Mesodermal cell (in vitro differentiated cells): Measurements from ENCODE around the gene RYR3.
"Not testable (repeated sequence)": the region's sequence is repeated elsewhere in the genome, so short reads cannot be mapped to it uniquely, and the experiment has no call there.

ENCODE experiments used
- H3K27ac ChIP-seq: 2 replicates; pipeline ENCODE4 v1.7.0; 2013; ENCODE audit warnings: mild to moderate bottlenecking, low read depth, low read length, moderate library complexity; ENCODE audit not compliant: severe bottlenecking
- H3K36me3 ChIP-seq: 2 replicates; pipeline ENCODE4 v1.7.1; 2013; ENCODE audit warnings: mild to moderate bottlenecking, low read length, moderate library complexity; ENCODE audit not compliant: control insufficient read depth, insufficient read depth
- H3K4me1 ChIP-seq: one replicate; pipeline ENCODE4 v1.7.1; 2013; ENCODE audit warnings: mild to moderate bottlenecking, low read length; ENCODE audit not compliant: insufficient read depth, control insufficient read depth, poor library complexity, severe bottlenecking
- H3K4me3 ChIP-seq: 2 replicates; pipeline ENCODE4 v1.7.0; 2013; ENCODE audit warnings: low read length, control low read depth, mild to moderate bottlenecking; ENCODE audit not compliant: insufficient read depth, poor library complexity, severe bottlenecking; ENCODE audit errors: extremely low read depth
- H3K9me3 ChIP-seq: 2 replicates; pipeline ENCODE4 v1.7.1; 2013; ENCODE audit warnings: mild to moderate bottlenecking, low read length, moderate library complexity; ENCODE audit not compliant: control insufficient read depth
- WGBS, 2 experiments: methylation state at CpG; one replicate each; pipeline ENCODE4 v1.1.5; 2013; ENCODE audit warnings: missing lambda C conversion rate in 2 of 2; ENCODE audit not compliant: insufficient coverage in 2 of 2; 5-methylcytosine and 5-hydroxymethylcytosine counted together

RYR3 gene

DNA sequence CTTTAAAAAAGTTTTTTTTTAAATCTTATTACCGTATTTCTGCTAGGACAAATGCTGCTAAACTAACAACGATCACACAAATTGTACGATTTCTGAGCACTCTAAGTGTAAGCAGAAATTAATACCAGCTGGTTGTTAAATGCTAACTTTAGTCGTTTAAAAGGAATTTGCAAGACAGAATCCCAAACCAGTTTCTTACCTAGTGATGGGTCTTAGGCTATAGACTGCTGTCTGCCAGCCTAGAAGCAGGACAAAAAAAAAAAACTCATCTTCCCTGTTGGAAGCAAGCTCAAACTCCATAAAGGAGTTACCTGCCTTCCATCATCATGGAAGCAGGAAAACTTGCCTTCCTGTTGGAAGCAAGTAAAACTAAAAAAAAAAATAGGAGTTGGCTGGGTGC, 287.6 kb downstream of the RYR3 start:
- 48% methylated on average over 3 of the region's 4 CpGs; no CpG with 5 or more reads in 1 of the 2 experiments for WGBS, 2 experiments

GRCh38 chr15:33600212-33600611, 289.4 kb downstream of the RYR3 start:
- 80 to 95% methylated on average over 6 to 7 of the region's 7 CpGs for WGBS, 2 experiments
- Histone ChIP-seq H3K27ac (no peak overlapping the region), H3K4me3 (no peak overlapping the region), H3K9me3 (no peaks in the 10 kb centered on the region), H3K36me3 (no peaks in the 10 kb centered on the region), H3K4me1 (no peaks in the 10 kb centered on the region)

More for the DNA sequence above, 287.6 kb downstream of the RYR3 start:
- H3K9me3 ChIP-seq, H3K36me3 ChIP-seq, H3K4me1 ChIP-seq, H3K4me3 ChIP-seq, H3K27ac ChIP-seq: not testable (repeated sequence)

- Histone ChIP-seq H3K27ac (no peak overlapping the region), H3K36me3 (no peaks in the 10 kb centered on the region), H3K4me1 (no peaks in the 10 kb centered on the region), H3K4me3 (no peak overlapping the region), H3K9me3 (no peaks in the 10 kb centered on the region)
- 95 to 100% methylated on average over 3 of the region's 4 CpGs for WGBS, 2 experiments
Observed at GRCh38 chr15:33601461-33601860, 290.7 kb downstream of the RYR3 start.

DNA sequence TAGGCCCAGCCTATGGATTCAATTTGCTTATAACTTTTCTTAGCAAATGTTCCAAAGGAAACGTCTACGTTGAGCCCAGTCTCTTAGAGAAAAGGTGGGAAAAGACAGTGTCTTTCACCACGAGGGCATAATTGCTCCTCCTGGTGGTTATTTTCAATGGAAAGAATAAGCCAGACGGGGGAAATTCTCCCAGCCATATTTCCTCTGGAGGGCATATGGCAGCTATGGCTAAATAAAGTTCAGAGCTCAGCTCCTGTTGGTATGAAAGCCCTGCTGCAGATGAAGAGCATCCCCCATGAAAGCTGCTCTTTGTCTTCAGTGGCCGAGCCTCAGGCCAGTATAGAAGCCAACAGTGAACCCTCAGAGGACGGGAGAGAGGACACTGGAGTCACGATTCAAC, 297.9 kb downstream of the RYR3 start:
- Histone ChIP-seq H3K4me3 (no peak overlapping the region), H3K9me3 (no peaks in the 10 kb centered on the region), H3K27ac (no peak overlapping the region), H3K36me3 (no peaks in the 10 kb centered on the region), H3K4me1 (no peaks in the 10 kb centered on the region)
- 60 to 69% methylated on average over 2 to 3 of the region's 7 CpGs for WGBS, 2 experiments

GRCh38 chr15:33612721-33613304, 302.0 kb downstream of the RYR3 start:
- no peak overlapping the region for H3K27ac ChIP-seq
- H3K36me3 ChIP-seq, result no peaks in the 10 kb centered on the region
- no peaks in the 10 kb centered on the region for H3K4me1 ChIP-seq
- WGBS, 2 experiments, result 61 to 65% methylated on average over 3 to 8 of the region's 10 CpGs
- H3K9me3 ChIP-seq, result no peaks in the 10 kb centered on the region
- no peak overlapping the region for H3K4me3 ChIP-seq

DNA sequence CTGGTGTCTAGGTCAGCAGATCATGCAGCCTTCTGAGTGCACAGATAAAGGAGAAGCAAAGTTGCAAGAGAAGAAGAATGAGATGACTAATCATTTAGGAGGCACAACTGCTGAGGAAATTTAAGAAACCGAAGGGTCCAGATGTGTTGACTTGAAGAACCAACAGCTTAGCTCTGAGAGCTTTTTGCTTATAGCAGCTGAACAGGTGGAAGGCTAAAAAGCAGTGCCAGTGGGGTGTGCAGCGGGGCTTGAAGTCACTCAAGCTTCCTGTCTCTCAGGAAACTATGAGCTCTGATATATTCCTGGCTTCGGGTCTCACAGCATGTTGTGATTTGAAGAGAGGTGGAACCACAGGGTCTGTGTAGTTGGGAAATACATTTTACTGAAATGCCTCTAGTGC, 305.7 kb downstream of the RYR3 start:
- no peaks in the 10 kb centered on the region for H3K36me3 ChIP-seq
- no peaks in the 10 kb centered on the region for H3K9me3 ChIP-seq
- WGBS, 2 experiments, result 64 to 80% methylated on average over 2 to 3 of the region's 3 CpGs
- no peak overlapping the region for H3K27ac ChIP-seq
- no peaks in the 10 kb centered on the region for H3K4me1 ChIP-seq
- no peak overlapping the region for H3K4me3 ChIP-seq

GRCh38 chr15:33618350-33618749, 307.6 kb downstream of the RYR3 start:
- WGBS, 2 experiments, result 91 to 100% methylated on average over 4 of the region's 5 CpGs
- H3K4me3 ChIP-seq, result no peak overlapping the region
- H3K36me3 ChIP-seq, result no peaks in the 10 kb centered on the region
- no peaks in the 10 kb centered on the region for H3K9me3 ChIP-seq
- H3K27ac ChIP-seq, result no peak overlapping the region
- H3K4me1 ChIP-seq, result no peaks in the 10 kb centered on the region

GRCh38 chr15:33621141-33621540, 310.4 kb downstream of the RYR3 start:
- Histone ChIP-seq H3K36me3 (no peaks in the 10 kb centered on the region), H3K4me3 (no peak overlapping the region), H3K9me3 (no peaks in the 10 kb centered on the region), H3K27ac (no peak overlapping the region), H3K4me1 (no peaks in the 10 kb centered on the region)

GRCh38 chr15:33623010-33623409, 312.2 kb downstream of the RYR3 start:
- WGBS, 2 experiments, result 67 to 88% methylated on average over 3 to 4 of the region's 7 CpGs
- H3K36me3 ChIP-seq, result no peaks in the 10 kb centered on the region
- H3K4me3 ChIP-seq, result no peak overlapping the region
- no peaks in the 10 kb centered on the region for H3K9me3 ChIP-seq
- H3K27ac ChIP-seq, result no peak overlapping the region
- H3K4me1 ChIP-seq, result no peaks in the 10 kb centered on the region

GRCh38 chr15:33624439-33624838, 313.7 kb downstream of the RYR3 start:
- H3K4me1 ChIP-seq, result no peaks in the 10 kb centered on the region
- H3K36me3 ChIP-seq, result no peaks in the 10 kb centered on the region

DNA sequence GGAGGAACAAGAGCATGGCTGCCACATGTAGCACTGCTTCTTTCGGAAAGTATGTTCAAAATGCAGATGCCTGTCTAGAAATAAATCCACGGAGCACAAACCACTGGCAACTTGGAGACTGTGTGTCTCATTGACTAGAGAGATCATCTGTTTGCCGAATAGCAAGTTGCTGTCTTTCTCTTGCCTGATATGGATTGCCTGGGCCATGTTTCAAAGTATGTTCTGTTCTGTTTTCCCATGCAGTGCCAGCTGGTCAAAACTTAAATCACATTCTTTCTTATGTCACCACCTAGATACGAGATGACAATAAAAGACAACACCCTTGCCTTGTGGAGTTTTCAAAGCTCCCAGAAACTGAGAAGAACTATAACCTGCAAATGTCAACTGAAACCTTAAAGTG, 318.9 kb downstream of the RYR3 start:
- H3K4me3 ChIP-seq, result no peak overlapping the region
- H3K4me1 ChIP-seq, result no peaks in the 10 kb centered on the region
- no peaks in the 10 kb centered on the region for H3K9me3 ChIP-seq
- H3K27ac ChIP-seq, result no peak overlapping the region
- H3K36me3 ChIP-seq, result no peaks in the 10 kb centered on the region
- WGBS, 2 experiments, result 90 to 93% methylated on average over 3 of the region's 4 CpGs

More at GRCh38 chr15:33624439-33624838, 313.7 kb downstream of the RYR3 start:
- Histone ChIP-seq H3K4me3 (no peak overlapping the region), H3K27ac (no peak overlapping the region), H3K9me3 (no peaks in the 10 kb centered on the region)
- 72 to 96% methylated on average over 1 to 2 of the region's 3 CpGs for WGBS, 2 experiments
